ENCODE results near the gene IBSP.

The IBSP gene

GRCh38 chr4:87799301-87800113 is at the start of gene IBSP:
IBSP (plus strand) TSS chr4:87799554; CDS start chr4:87802362, 2,808 bp downstream.
- in situ Hi-C loops (cut with MboI; ENCODE audit: low sequenced_read_pairs): no loop called here

GRCh38 chr4:87749883-87750282 is 49.5 kb upstream of the IBSP start:
- in situ Hi-C loops (cut with MboI; ENCODE audit: low sequenced_read_pairs): no loop called here

- in situ Hi-C loops (cut with MboI; ENCODE audit: low sequenced_read_pairs): no loop called here
These were observed 41.1 kb upstream of the IBSP start for GRCh38 chr4:87758270-87758669.

- in situ Hi-C loops (cut with MboI; ENCODE audit: low sequenced_read_pairs): no loop called here
These were observed 37.0 kb upstream of the IBSP start for GRCh38 chr4:87762311-87762710.

- in situ Hi-C loops (cut with MboI; ENCODE audit: low sequenced_read_pairs): no loop called here
These were observed 17.8 kb upstream of the IBSP start for GRCh38 chr4:87781569-87781968.

- in situ Hi-C loops (cut with MboI; ENCODE audit: low sequenced_read_pairs): no loop called here
These were observed 15.6 kb upstream of the IBSP start for GRCh38 chr4:87783781-87784180.

- in situ Hi-C loops (cut with MboI; ENCODE audit: low sequenced_read_pairs): no loop called here
These were observed 13.4 kb upstream of the IBSP start for GRCh38 chr4:87785731-87786509.

GRCh38 chr4:87802858-87803257 is 3.5 kb downstream of the IBSP start:
- in situ Hi-C loops (cut with MboI; ENCODE audit: low sequenced_read_pairs): no loop called here

- in situ Hi-C loops (cut with MboI; ENCODE audit: low sequenced_read_pairs): no loop called here
These were observed 4.1 kb downstream of the IBSP start for GRCh38 chr4:87803421-87803820.

- in situ Hi-C loops (cut with MboI; ENCODE audit: low sequenced_read_pairs): no loop called here
These were observed 5.5 kb downstream of the IBSP start for GRCh38 chr4:87804871-87805270.

- in situ Hi-C loops (cut with MboI; ENCODE audit: low sequenced_read_pairs): no loop called here
These were observed 6.6 kb downstream of the IBSP start for GRCh38 chr4:87805971-87806370.

GRCh38 chr4:87806520-87806919 is 7.2 kb downstream of the IBSP start:
- in situ Hi-C loops (cut with MboI; ENCODE audit: low sequenced_read_pairs): no loop called here

- in situ Hi-C loops (cut with MboI; ENCODE audit: low sequenced_read_pairs): no loop called here
These were observed 8.0 kb downstream of the IBSP start for GRCh38 chr4:87807402-87807801.

GRCh38 chr4:87811977-87812376 is 12.6 kb downstream of the IBSP start:
- in situ Hi-C loops (cut with MboI; ENCODE audit: low sequenced_read_pairs): no loop called here

- in situ Hi-C loops (cut with MboI; ENCODE audit: low sequenced_read_pairs): no loop called here
These were observed 20.0 kb downstream of the IBSP start for GRCh38 chr4:87819281-87819919.

GRCh38 chr4:87823200-87823599 is 23.8 kb downstream of the IBSP start:
- in situ Hi-C loops (cut with MboI; ENCODE audit: low sequenced_read_pairs): no loop called here

- in situ Hi-C loops (cut with MboI; ENCODE audit: low sequenced_read_pairs): no loop called here
These were observed 24.4 kb downstream of the IBSP start for GRCh38 chr4:87823724-87824123.

- in situ Hi-C loops (cut with MboI; ENCODE audit: low sequenced_read_pairs): no loop called here
These were observed 25.0 kb downstream of the IBSP start for GRCh38 chr4:87824352-87824751.

GRCh38 chr4:87832669-87833068 is 33.3 kb downstream of the IBSP start, which contains the start of gene MEPE:
MEPE (plus strand) TSS chr4:87832969; CDS start chr4:87834715, 1,746 bp downstream.
- in situ Hi-C loops (cut with MboI; ENCODE audit: low sequenced_read_pairs): loop anchor here (25.0 kb wide), 1 partner anchor 320 kb away; no protein-coding TSS in a partner anchor

- in situ Hi-C loops (cut with MboI; ENCODE audit: low sequenced_read_pairs): loop anchor here (25.0 kb wide), 1 partner anchor 322 kb away; no protein-coding TSS in a partner anchor
These were observed 35.0 kb downstream of the IBSP start for GRCh38 chr4:87834401-87834800.

GRCh38 chr4:87835197-87835596 is 35.8 kb downstream of the IBSP start:
- in situ Hi-C loops (cut with MboI; ENCODE audit: low sequenced_read_pairs): loop anchor here (25.0 kb wide), 1 partner anchor 323 kb away; no protein-coding TSS in a partner anchor
